ENCODE results near the gene CAMK1D.
"Not testable (repeated sequence)": the region's sequence is repeated elsewhere in the genome, so short reads cannot be mapped to it uniquely, and the experiment has no call there.

The CAMK1D gene

GRCh38 chr10:12801214-12802087 is 452.1 kb downstream of the CAMK1D start:
- DNase-seq, result no peak

- DNase-seq, result no peak
Observed at GRCh38 chr10:12803776-12804175, 454.4 kb downstream of the CAMK1D start.

GRCh38 chr10:12806228-12807095 is 457.1 kb downstream of the CAMK1D start:
- DNase-seq, result no peak

- no peak for DNase-seq
Observed at GRCh38 chr10:12807096-12807755, 457.9 kb downstream of the CAMK1D start.

GRCh38 chr10:12808014-12808613 is 458.8 kb downstream of the CAMK1D start:
- DNase-seq, result no peak

GRCh38 chr10:12810046-12810445 is 460.7 kb downstream of the CAMK1D start:
- not testable (repeated sequence) for DNase-seq

GRCh38 chr10:12811826-12812225 is 462.5 kb downstream of the CAMK1D start:
- DNase-seq, result no peak

- DNase-seq, result no peak
Observed at GRCh38 chr10:12812571-12812970, 463.2 kb downstream of the CAMK1D start.

- no peak for DNase-seq
Observed at GRCh38 chr10:12814166-12814565, 464.8 kb downstream of the CAMK1D start.

GRCh38 chr10:12819071-12819470 is 469.7 kb downstream of the CAMK1D start:
- DNase-seq, result no peak

- DNase-seq, result no peak
Observed at GRCh38 chr10:12819656-12820055, 470.3 kb downstream of the CAMK1D start.

GRCh38 chr10:12822126-12822892 is 473.0 kb downstream of the CAMK1D start:
- DNase-seq, result no peak

- DNase-seq, result no peak
Observed at GRCh38 chr10:12822893-12823170, 473.5 kb downstream of the CAMK1D start.

- no peak for DNase-seq
Observed at GRCh38 chr10:12823328-12823727, 474.0 kb downstream of the CAMK1D start.

- DNase-seq, result no peak
Observed at GRCh38 chr10:12825260-12825849, 476.0 kb downstream of the CAMK1D start.

GRCh38 chr10:12826800-12827372 is 477.5 kb downstream of the CAMK1D start:
- DNase-seq, result no peak

GRCh38 chr10:12828736-12829135 is 479.4 kb downstream of the CAMK1D start:
- DNase-seq, result no peak

GRCh38 chr10:12829831-12830390 is 480.6 kb downstream of the CAMK1D start:
- no peak for DNase-seq

- no peak for DNase-seq
Observed at GRCh38 chr10:12832096-12832495, 482.7 kb downstream of the CAMK1D start.

GRCh38 chr10:12833451-12833850 is 484.1 kb downstream of the CAMK1D start:
- DNase-seq, result no peak

- no peak for DNase-seq
Observed at GRCh38 chr10:12834116-12834665, 484.8 kb downstream of the CAMK1D start.
